Skeletal muscle tissue (tissue), 4 donors: ENCODE data around the gene HS6ST3. TPM values are rescaled to one million over a fixed set of nuclear protein-coding genes. Genes with fewer than 3 reads are reported as not detected.

Source experiments
- H3K27ac ChIP-seq: one replicate; pipeline ENCODE4 v1.7.0; 2013; ENCODE audit warnings: mild to moderate bottlenecking, low read depth, low read length, inconsistent platforms
- H3K27me3 ChIP-seq, 3 donors: one replicate each; pipeline ENCODE4 v1.7.0; 2013; ENCODE audit warnings: low read length in 3 of 3; ENCODE audit not compliant: control insufficient read depth in 3 of 3, insufficient read depth in 3 of 3
- H3K36me3 ChIP-seq, 3 donors: one replicate each; pipeline ENCODE4 v1.7.0; 2013; ENCODE audit warnings: low read length in 3 of 3; ENCODE audit not compliant: control insufficient read depth in 3 of 3, insufficient read depth in 3 of 3
- H3K4me1 ChIP-seq, 3 donors: one replicate each; pipeline ENCODE4 v1.7.0; 2013; ENCODE audit warnings: low read length in 3 of 3, mild to moderate bottlenecking in 3 of 3; ENCODE audit not compliant: control insufficient read depth in 3 of 3, insufficient read depth in 3 of 3
- H3K4me3 ChIP-seq, 3 donors: one replicate each; pipeline ENCODE4 v1.7.0; 2013; ENCODE audit warnings: low read length in 3 of 3
- H3K9ac ChIP-seq, 3 donors: one replicate each; pipeline ENCODE4 v1.7.0; 2013; ENCODE audit warnings: low read length in 3 of 3, mild to moderate bottlenecking in 3 of 3, moderate library complexity in 2 of 3, low read depth in 1 of 3
- H3K9me3 ChIP-seq, 3 donors: one replicate each; pipeline ENCODE4 v1.7.0; 2013; ENCODE audit warnings: low read length in 3 of 3; ENCODE audit not compliant: control insufficient read depth in 3 of 3
- total RNA-seq: library from RNA; depleted of rRNA; stranded (reverse); fragments of >200 nt; gene quantifications from one replicate; pipeline ENCODE4 v1.2.3, GENCODE V29; 2014
- donor health status: Osteomylitis.

The HS6ST3 gene
- total RNA-seq, 1 donor from 2014 or later, result 0.52 TPM

GRCh38 chr13:96835546-96835945 lies 745.6 kb downstream of the HS6ST3 start:
- H3K4me3 ChIP-seq, result no peak overlapping the region
- H3K4me1 ChIP-seq, result no peaks in the 10 kb centered on the region
- no peak overlapping the region for H3K9ac ChIP-seq
- H3K27me3 ChIP-seq, result no peaks in the 10 kb centered on the region
- no peak overlapping the region for H3K27ac ChIP-seq
- H3K36me3 ChIP-seq, result no peaks in the 10 kb centered on the region
- peaks cover 0 to 3% (median 0%) of the 10 kb centered on the region in 3 donors for H3K9me3 ChIP-seq

- Histone ChIP-seq H3K27ac (no peak overlapping the region), H3K9ac (no peak overlapping the region), H3K27me3 (no peaks in the 10 kb centered on the region), H3K4me1 (no peaks in the 10 kb centered on the region), H3K9me3 (peaks cover 0 to 3% (median 0%) of the 10 kb centered on the region in 3 donors), H3K36me3 (no peaks in the 10 kb centered on the region), H3K4me3 (no peak overlapping the region)
Observed at GRCh38 chr13:96836733-96837132, 746.8 kb downstream of the HS6ST3 start.

- Histone ChIP-seq H3K27me3 (no peaks in the 10 kb centered on the region), H3K9me3 (peaks cover 0 to 3% (median 0%) of the 10 kb centered on the region in 3 donors), H3K4me1 (no peaks in the 10 kb centered on the region), H3K4me3 (no peak overlapping the region), H3K27ac (no peak overlapping the region), H3K9ac (no peak overlapping the region), H3K36me3 (no peaks in the 10 kb centered on the region)
Observed at GRCh38 chr13:96837809-96838208, 747.9 kb downstream of the HS6ST3 start.

GRCh38 chr13:96844195-96844594 lies 754.3 kb downstream of the HS6ST3 start:
- H3K9me3 ChIP-seq, result no peaks in the 10 kb centered on the region
- no peak overlapping the region for H3K4me3 ChIP-seq
- no peaks in the 10 kb centered on the region for H3K27me3 ChIP-seq
- no peak overlapping the region for H3K9ac ChIP-seq
- no peaks in the 10 kb centered on the region for H3K36me3 ChIP-seq
- no peak overlapping the region for H3K27ac ChIP-seq
- no peaks in the 10 kb centered on the region for H3K4me1 ChIP-seq

- Histone ChIP-seq H3K4me3 (no peak overlapping the region), H3K9me3 (no peaks in the 10 kb centered on the region), H3K27me3 (no peaks in the 10 kb centered on the region), H3K36me3 (no peaks in the 10 kb centered on the region), H3K27ac (no peak overlapping the region), H3K9ac (no peak overlapping the region), H3K4me1 (no peaks in the 10 kb centered on the region)
Observed at GRCh38 chr13:96844616-96845015, 754.7 kb downstream of the HS6ST3 start.

- no peak overlapping the region for H3K4me3 ChIP-seq
- no peaks in the 10 kb centered on the region for H3K4me1 ChIP-seq
- H3K27ac ChIP-seq, result no peak overlapping the region
- H3K9ac ChIP-seq, result no peak overlapping the region
- H3K27me3 ChIP-seq, result no peaks in the 10 kb centered on the region
- no peaks in the 10 kb centered on the region for H3K36me3 ChIP-seq
- no peaks in the 10 kb centered on the region for H3K9me3 ChIP-seq
Observed at GRCh38 chr13:96848286-96848685, 758.4 kb downstream of the HS6ST3 start.

GRCh38 chr13:96849091-96849490 lies 759.2 kb downstream of the HS6ST3 start:
- Histone ChIP-seq H3K9ac (no peak overlapping the region), H3K4me1 (no peaks in the 10 kb centered on the region), H3K4me3 (no peak overlapping the region)

GRCh38 chr13:96850538-96851145 lies 760.7 kb downstream of the HS6ST3 start:
- Histone ChIP-seq H3K27ac (no peak overlapping the region), H3K27me3 (no peaks in the 10 kb centered on the region), H3K9me3 (no peaks in the 10 kb centered on the region), H3K4me3 (no peak overlapping the region), H3K9ac (no peak overlapping the region), H3K4me1 (no peaks in the 10 kb centered on the region), H3K36me3 (no peaks in the 10 kb centered on the region)

More at GRCh38 chr13:96849091-96849490, 759.2 kb downstream of the HS6ST3 start:
- Histone ChIP-seq H3K36me3 (no peaks in the 10 kb centered on the region), H3K27ac (no peak overlapping the region), H3K27me3 (no peaks in the 10 kb centered on the region), H3K9me3 (no peaks in the 10 kb centered on the region)

- Histone ChIP-seq H3K27ac (no peak overlapping the region), H3K4me1 (no peaks in the 10 kb centered on the region), H3K4me3 (no peak overlapping the region), H3K27me3 (no peaks in the 10 kb centered on the region), H3K9ac (no peak overlapping the region), H3K9me3 (no peaks in the 10 kb centered on the region), H3K36me3 (no peaks in the 10 kb centered on the region)
Observed at GRCh38 chr13:96851856-96852445, 762.0 kb downstream of the HS6ST3 start.

GRCh38 chr13:96858133-96858826 lies 768.4 kb downstream of the HS6ST3 start:
- no peak overlapping the region for H3K4me3 ChIP-seq
- no peak overlapping the region for H3K9ac ChIP-seq
- H3K27me3 ChIP-seq, result no peaks in the 10 kb centered on the region
- H3K27ac ChIP-seq, result no peak overlapping the region
- H3K4me1 ChIP-seq, result no peaks in the 10 kb centered on the region
- H3K9me3 ChIP-seq, result no peaks in the 10 kb centered on the region
- no peaks in the 10 kb centered on the region for H3K36me3 ChIP-seq
